Activated B cell treated with CpG ODN at 0.5 μM for 24 hours (primary cell): ENCODE measurements around the gene PDZRN3. TPM values are rescaled to one million over a fixed set of nuclear protein-coding genes. Genes with fewer than 3 reads are reported as not detected.

ENCODE experiments used
- ATAC-seq: fragments of 200-7000 bp; cut with Tn5 transposase; one replicate; pipeline ENCODE4 v1.10.0; 2021; ENCODE audit warnings: low read depth, mild to moderate bottlenecking, moderate library complexity
- CTCF ChIA-PET: fragments of 350-600 bp; sonication (Branson Sonifier 250); formaldehyde crosslinking; loops from one replicate; lab custom pipeline; 2021; ENCODE audit warnings: antibody characterized with exemption; lab: Charles Lee
- POLR2A ChIA-PET: fragments of 350-600 bp; sonication (Branson Sonifier 250); formaldehyde crosslinking; loops from one replicate; lab custom pipeline; 2021; ENCODE audit warnings: antibody characterized with exemption; lab: Charles Lee
- DNase-seq: peaks from one replicate; pipeline ENCODE4 v3.0.0; 2022
- H3K27ac Mint-ChIP-seq: one replicate; pipeline ENCODE4 v1.8.0; 2020; ENCODE audit warnings: mixed read lengths
- H3K27me3 Mint-ChIP-seq: one replicate; pipeline ENCODE4 v1.8.0; 2021; ENCODE audit warnings: mixed read lengths
- H3K36me3 Mint-ChIP-seq: one replicate; pipeline ENCODE4 v1.8.0; 2021; ENCODE audit warnings: low read depth, mixed read lengths
- H3K4me1 Mint-ChIP-seq: one replicate; pipeline ENCODE4 v1.8.0; 2021; ENCODE audit warnings: mixed read lengths
- H3K4me3 Mint-ChIP-seq: one replicate; pipeline ENCODE4 v1.8.0; 2020; ENCODE audit warnings: mild to moderate bottlenecking, mixed read lengths
- H3K9me3 Mint-ChIP-seq: one replicate; pipeline ENCODE4 v1.8.0; 2020; ENCODE audit warnings: mixed read lengths
- CTCF ChIP-seq: fragments of 200-600 bp; IDR thresholded peaks from one replicate; pipeline ENCODE4 v1.8.0; 2022; ENCODE audit warnings: antibody characterized with exemption, mild to moderate bottlenecking
- intact Hi-C: fragments of 100-400 bp; cut with micrococcal nuclease; formaldehyde crosslinking; loops from one replicate; pipeline ENCODE4 v1.15.1; 2024
- total RNA-seq: library from RNA; stranded (reverse); gene quantifications from 2 replicates; pipeline ENCODE4 v1.2.3, GENCODE V29; 2022

The PDZRN3 gene
- total RNA-seq, 1 donor from 2014 or later = not detected

GRCh38 chr3:73459711-73460110 lies 165.0 kb downstream of the PDZRN3 start:
- TF ChIP-seq CTCF = no peak
- intact Hi-C loops = no loop called here
- DNase-seq (no peak), ATAC-seq (no peak)
- Mint-ChIP-seq H3K4me1 (no peaks in the 10 kb centered on the region), H3K9me3 (no peaks in the 10 kb centered on the region), H3K27me3 (peaks cover 2% of the 10 kb centered on the region), H3K27ac (no peak overlapping the region), H3K36me3 (no peaks in the 10 kb centered on the region), H3K4me3 (no peak overlapping the region)
- POLR2A ChIA-PET = no interaction called here
- CTCF ChIA-PET = no interaction called here

GRCh38 chr3:73453666-73454065 lies 171.1 kb downstream of the PDZRN3 start:
- H3K9me3 Mint-ChIP-seq = no peaks in the 10 kb centered on the region
- ATAC-seq (no peak), DNase-seq (no peak)
- intact Hi-C loops = no loop called here
- ChIA-PET CTCF (no interaction called here), POLR2A (no interaction called here)
- H3K4me3 Mint-ChIP-seq = no peak overlapping the region
- H3K27ac Mint-ChIP-seq = no peak overlapping the region
- H3K36me3 Mint-ChIP-seq = no peaks in the 10 kb centered on the region
- peaks cover 19% of the 10 kb centered on the region for H3K4me1 Mint-ChIP-seq
- no peak for TF ChIP-seq CTCF
- H3K27me3 Mint-ChIP-seq = no peaks in the 10 kb centered on the region

GRCh38 chr3:73452729-73453128 lies 172.0 kb downstream of the PDZRN3 start:
- TF ChIP-seq CTCF = no peak
- ChIA-PET POLR2A (no interaction called here), CTCF (no interaction called here)
- Mint-ChIP-seq H3K9me3 (no peaks in the 10 kb centered on the region), H3K4me3 (no peak overlapping the region), H3K4me1 (peaks cover 19% of the 10 kb centered on the region), H3K27me3 (no peaks in the 10 kb centered on the region), H3K27ac (no peak overlapping the region), H3K36me3 (no peaks in the 10 kb centered on the region)
- ATAC-seq (no peak), DNase-seq (no peak)
- intact Hi-C loops = no loop called here

- DNase-seq (no peak), ATAC-seq (peak; percentile 60)
- intact Hi-C loops = no loop called here
- TF ChIP-seq CTCF = no peak
- Mint-ChIP-seq H3K9me3 (no peaks in the 10 kb centered on the region), H3K4me3 (no peak overlapping the region), H3K27me3 (no peaks in the 10 kb centered on the region), H3K36me3 (no peaks in the 10 kb centered on the region), H3K27ac (peak overlapping the region; percentile 61), H3K4me1 (peaks cover 19% of the 10 kb centered on the region)
- ChIA-PET POLR2A (no interaction called here), CTCF (no interaction called here)
Measured at GRCh38 chr3:73451301-73451944, 173.3 kb downstream of the PDZRN3 start.

- no peak overlapping the region for H3K27ac Mint-ChIP-seq
Measured at GRCh38 chr3:73449774-73450173, 175.0 kb downstream of the PDZRN3 start.

More at GRCh38 chr3:73449774-73450173, 175.0 kb downstream of the PDZRN3 start:
- Mint-ChIP-seq H3K27me3 (no peaks in the 10 kb centered on the region), H3K36me3 (no peaks in the 10 kb centered on the region), H3K4me1 (peaks cover 19% of the 10 kb centered on the region), H3K9me3 (no peaks in the 10 kb centered on the region), H3K4me3 (no peak overlapping the region)
- TF ChIP-seq CTCF = no peak
- intact Hi-C loops = no loop called here
- no peak for DNase-seq
- no peak for ATAC-seq
- ChIA-PET CTCF (no interaction called here), POLR2A (no interaction called here)
